ENCODE results near the gene ZNF521.
A peak's percentile ranks its signal among the peaks of the same experiment; 100 is the strongest.

The ZNF521 gene

DNA sequence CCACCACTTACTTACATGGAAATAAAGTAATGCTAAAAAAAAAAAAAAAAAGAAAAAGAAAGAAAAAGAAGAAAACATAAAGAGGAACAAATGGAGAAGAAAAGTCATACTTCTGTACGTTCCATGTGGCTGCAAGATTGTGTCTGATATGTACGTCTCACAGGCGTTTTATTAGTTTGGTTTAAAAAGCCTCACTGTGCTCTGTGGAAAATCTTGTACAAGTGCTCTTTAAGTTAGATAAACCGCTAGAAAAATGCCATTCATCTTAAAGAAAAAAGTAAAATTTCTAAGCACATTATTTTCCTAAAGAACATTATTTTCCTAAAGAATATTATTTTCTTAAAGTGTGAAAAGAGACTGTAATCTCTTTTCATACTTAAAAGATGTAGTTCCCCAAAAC, 165.1 kb downstream of the ZNF521 start:
- H3K27me3 Mint-ChIP-seq (ENCODE audit: low read depth) = no peaks in the 10 kb centered on the region
- peaks cover 43% of the 10 kb centered on the region for H3K4me1 Mint-ChIP-seq
- no peak overlapping the region for H3K27ac Mint-ChIP-seq
- TF ChIP-seq CTCF (IDR thresholded peaks at IDR 0.05; ENCODE audit: unreplicated experiment in 3 of 3) = no peak
- peaks cover 14% of the 10 kb centered on the region for H3K36me3 Mint-ChIP-seq (ENCODE audit: low read depth)
- no peak overlapping the region for H3K4me3 Mint-ChIP-seq
- H3K9me3 Mint-ChIP-seq = no peaks in the 10 kb centered on the region

DNA sequence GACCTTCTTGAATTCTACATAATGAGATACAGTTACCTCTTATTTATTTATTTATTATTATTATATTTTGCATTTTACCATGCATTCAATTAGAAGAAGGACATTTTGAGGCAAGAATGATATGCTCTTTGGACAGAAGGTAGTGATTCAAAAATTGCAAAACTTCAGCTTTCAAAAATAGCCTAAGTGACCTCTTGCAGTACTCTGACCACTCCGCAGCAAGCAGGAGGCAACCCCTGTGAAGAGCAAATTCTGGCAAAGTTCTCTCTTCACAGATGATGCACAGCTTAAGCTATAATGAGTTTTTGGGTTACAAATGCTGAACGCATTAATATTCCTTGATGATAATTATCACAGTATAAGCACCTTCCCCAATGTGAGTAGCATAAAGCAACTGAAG, 170.0 kb downstream of the ZNF521 start:
- peaks cover 49% of the 10 kb centered on the region for H3K4me1 Mint-ChIP-seq
- TF ChIP-seq CTCF (IDR thresholded peaks at IDR 0.05; ENCODE audit: unreplicated experiment in 3 of 3) = no peak

GRCh38 chr18:25181581-25181980, 170.4 kb downstream of the ZNF521 start:
- Mint-ChIP-seq H3K36me3 (ENCODE audit: low read depth) (no peaks in the 10 kb centered on the region), H3K4me1 (peaks cover 51% of the 10 kb centered on the region), H3K9me3 (no peaks in the 10 kb centered on the region), H3K4me3 (no peak overlapping the region), H3K27ac (peak overlapping the region; percentile 37 to 88 (median 37)), H3K27me3 (ENCODE audit: low read depth) (no peaks in the 10 kb centered on the region)
- TF ChIP-seq CTCF (IDR thresholded peaks at IDR 0.05; ENCODE audit: unreplicated experiment in 3 of 3) = no peak

More for the DNA sequence above, 170.0 kb downstream of the ZNF521 start:
- Mint-ChIP-seq H3K27ac (peak overlapping the region in 1 of 3 experiments; percentile 26), H3K27me3 (ENCODE audit: low read depth) (no peaks in the 10 kb centered on the region), H3K36me3 (ENCODE audit: low read depth) (no peaks in the 10 kb centered on the region), H3K9me3 (no peaks in the 10 kb centered on the region), H3K4me3 (no peak overlapping the region)

DNA sequence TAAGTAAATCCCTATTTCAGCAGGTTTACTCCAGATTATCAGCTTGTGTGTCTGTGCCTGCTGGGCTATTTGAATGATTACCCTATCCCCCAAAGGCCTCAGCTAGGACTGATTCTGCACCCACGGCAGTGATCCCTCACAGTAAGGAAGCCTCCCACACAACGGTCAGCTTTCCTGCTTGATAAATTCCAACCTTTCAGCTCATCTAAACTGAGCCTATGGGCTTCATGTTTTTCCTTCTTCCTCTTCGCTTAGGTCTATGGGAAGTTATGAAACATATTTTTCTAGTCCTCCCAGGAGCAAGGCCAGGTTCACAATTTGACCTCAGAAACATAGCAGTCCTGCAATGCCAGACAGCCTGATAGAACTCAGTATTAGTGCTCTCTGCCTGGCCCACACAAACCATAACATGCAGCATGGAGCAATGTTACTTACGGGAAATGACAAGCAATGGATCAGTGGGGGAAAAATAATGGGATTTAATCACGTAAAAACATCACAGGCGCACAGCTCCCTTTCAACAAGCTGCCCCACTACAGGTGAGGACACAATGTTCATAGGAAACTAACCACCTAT, 170.9 kb downstream of the ZNF521 start:
- Mint-ChIP-seq H3K27me3 (ENCODE audit: low read depth) (no peaks in the 10 kb centered on the region), H3K4me1 (peaks cover 49% of the 10 kb centered on the region), H3K4me3 (no peak overlapping the region), H3K36me3 (ENCODE audit: low read depth) (no peaks in the 10 kb centered on the region), H3K27ac (peak overlapping the region; percentile 37 to 88 (median 37)), H3K9me3 (no peaks in the 10 kb centered on the region)
- no peak for TF ChIP-seq CTCF (IDR thresholded peaks at IDR 0.05; ENCODE audit: unreplicated experiment in 3 of 3)

DNA sequence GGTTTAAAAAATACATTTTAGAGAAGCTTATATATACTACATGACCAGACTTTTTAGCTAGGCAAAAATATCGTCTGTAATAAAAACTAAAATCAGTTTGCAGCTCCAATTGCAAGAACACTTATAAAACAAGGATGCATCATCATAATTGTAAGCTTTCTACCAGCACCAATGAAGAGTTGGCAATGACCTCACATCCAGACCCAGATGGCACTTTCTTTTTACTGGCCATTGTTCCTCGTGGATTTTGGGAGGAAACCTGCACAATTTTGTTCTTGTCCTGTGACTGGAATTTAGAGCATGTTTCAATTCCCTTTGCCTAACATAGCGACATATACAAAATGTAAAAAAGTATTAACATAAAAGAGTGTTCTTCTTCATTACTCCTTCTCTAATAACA, 174.3 kb downstream of the ZNF521 start:
- Mint-ChIP-seq H3K27me3 (ENCODE audit: low read depth) (no peaks in the 10 kb centered on the region), H3K9me3 (no peaks in the 10 kb centered on the region), H3K36me3 (ENCODE audit: low read depth) (no peaks in the 10 kb centered on the region), H3K4me1 (peaks cover 56% of the 10 kb centered on the region), H3K27ac (peak overlapping the region in 1 of 3 experiments; percentile 8), H3K4me3 (no peak overlapping the region)
- no peak for TF ChIP-seq CTCF (IDR thresholded peaks at IDR 0.05; ENCODE audit: unreplicated experiment in 3 of 3)

DNA sequence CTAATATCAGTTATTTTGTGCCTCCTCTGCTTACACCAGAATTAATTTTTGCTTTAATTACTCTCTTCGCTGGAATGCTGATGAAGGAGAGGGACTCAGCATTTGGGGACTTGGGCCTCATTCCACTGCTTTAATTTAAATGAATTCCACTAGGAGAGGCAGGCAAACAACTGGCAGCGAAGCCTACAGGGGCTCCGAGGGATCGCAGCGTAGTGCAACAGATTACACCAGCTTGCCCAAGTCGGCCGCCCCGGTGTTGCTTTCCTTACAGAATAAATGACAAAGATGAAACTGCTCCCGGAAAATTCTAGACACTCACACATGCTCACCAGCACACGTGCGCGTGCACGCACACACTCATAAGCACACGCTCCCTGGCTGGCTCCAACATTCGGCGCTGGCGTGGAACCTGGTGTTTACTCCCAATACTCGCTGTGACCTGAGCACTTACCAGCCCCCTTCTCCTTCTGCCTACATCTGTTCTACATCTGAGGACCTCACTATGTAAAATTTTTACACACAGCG, 175.4 kb downstream of the ZNF521 start:
- H3K36me3 Mint-ChIP-seq (ENCODE audit: low read depth) = no peaks in the 10 kb centered on the region
- H3K9me3 Mint-ChIP-seq = no peaks in the 10 kb centered on the region
- TF ChIP-seq CTCF (IDR thresholded peaks at IDR 0.05; ENCODE audit: unreplicated experiment in 3 of 3) = no peak
- no peak overlapping the region for H3K4me3 Mint-ChIP-seq
- H3K27me3 Mint-ChIP-seq (ENCODE audit: low read depth) = no peaks in the 10 kb centered on the region
- H3K27ac Mint-ChIP-seq = peak overlapping the region in 2 of 3 experiments; percentile 57 to 71
- peaks cover 51% of the 10 kb centered on the region for H3K4me1 Mint-ChIP-seq

Data from nephron (organoid).